ENCODE measurements around the gene PARN.

- no peak for TF ChIP-seq EZH2 (IDR thresholded peaks at IDR 0.05; ENCODE audit: borderline replicate concordance, low read length)
- no peak for TF ChIP-seq CTCF (conservative IDR thresholded peaks at IDR 0.05 in 1 of 2, IDR thresholded peaks at IDR 0.05 in 1 of 2; ENCODE audit: extremely low read depth in 1 of 2, insufficient read depth in 1 of 2, low read depth in 1 of 2, low read length in 2 of 2)
Observed at GRCh38 chr16:14447783-14448182, 182.3 kb downstream of the PARN start.

Measured in mammary epithelial cell (primary cell).